Keratinocyte (primary cell): ENCODE measurements around the gene SLC39A11. TPM values are rescaled to one million over a fixed set of nuclear protein-coding genes. Genes with fewer than 3 reads are reported as not detected.

Source experiments
- DNase-seq: peaks from one replicate; pipeline ENCODE4 v3.0.0-alpha.2; 2011; ENCODE audit warnings: low read depth, missing footprints, low spot score
- FAIRE-seq: peaks from 2 replicates; lab custom pipeline; 2011; peaks lifted over from hg19 to GRCh38; lab: Jason Lieb, UNC
- H2AFZ ChIP-seq: 2 replicates; pipeline ENCODE4 v1.6.0; 2012; ENCODE audit warnings: low read length, control low read depth, inconsistent platforms; ENCODE audit not compliant: control insufficient read depth
- H3K27ac ChIP-seq: 2 replicates; pipeline ENCODE4 v1.5.1; 2011; ENCODE audit warnings: low read length; ENCODE audit not compliant: control insufficient read depth, insufficient read depth
- H3K27me3 ChIP-seq: 3 replicates; pipeline ENCODE4 v1.6.0; 2011; ENCODE audit warnings: low read length; ENCODE audit not compliant: control insufficient read depth, insufficient read depth; ENCODE audit errors: extremely low read depth
- H3K36me3 ChIP-seq, 2 experiments: 2 replicates in 1 of 2; 3 replicates in 1 of 2; pipeline ENCODE4 v1.5.1; 2011; ENCODE audit warnings: low read length in 2 of 2, mild to moderate bottlenecking in 1 of 2; ENCODE audit not compliant: control insufficient read depth in 2 of 2, insufficient read depth in 2 of 2; ENCODE audit errors: extremely low read depth in 1 of 2
- H3K4me1 ChIP-seq: 3 replicates; pipeline ENCODE4 v1.5.1; 2011; ENCODE audit warnings: low read length; ENCODE audit not compliant: control insufficient read depth, insufficient read depth; ENCODE audit errors: extremely low read depth
- H3K4me2 ChIP-seq: 3 replicates; pipeline ENCODE4 v1.6.0; 2011; ENCODE audit warnings: low read depth, low read length; ENCODE audit not compliant: control insufficient read depth, insufficient read depth; ENCODE audit errors: extremely low read depth
- H3K4me3 ChIP-seq, 3 experiments: fragments of 200-600 bp in 1 of 3; sonication (generic) in 1 of 3; 2 replicates in 2 of 3; 3 replicates in 1 of 3; pipeline ENCODE4 v1.5.1; 2011 to 2016; ENCODE audit warnings: low read length in 3 of 3, mild to moderate bottlenecking in 3 of 3, control low read depth in 2 of 3, inconsistent platforms in 1 of 3, low read depth in 1 of 3, mixed read lengths in 1 of 3, mixed run types in 1 of 3, moderate library complexity in 1 of 3; ENCODE audit not compliant: control insufficient read depth in 2 of 3, insufficient read depth in 2 of 3; ENCODE audit errors: extremely low read depth in 1 of 3
- H3K79me2 ChIP-seq: 2 replicates; pipeline ENCODE4 v1.6.0; 2012; ENCODE audit warnings: low read length; ENCODE audit not compliant: control insufficient read depth, insufficient read depth
- H3K9ac ChIP-seq: 3 replicates; pipeline ENCODE4 v1.6.0; 2011; ENCODE audit warnings: low read length; ENCODE audit not compliant: control insufficient read depth, insufficient read depth; ENCODE audit errors: extremely low read depth
- H3K9me1 ChIP-seq: 3 replicates; pipeline ENCODE4 v1.6.0; 2011; ENCODE audit warnings: low read length; ENCODE audit not compliant: control insufficient read depth, insufficient read depth; ENCODE audit errors: extremely low read depth
- H3K9me3 ChIP-seq: 2 replicates; pipeline ENCODE4 v1.5.1; 2012; ENCODE audit warnings: low read depth, low read length; ENCODE audit not compliant: control insufficient read depth
- H4K20me1 ChIP-seq: 3 replicates; pipeline ENCODE4 v1.6.0; 2011; ENCODE audit warnings: low read length; ENCODE audit not compliant: control insufficient read depth, insufficient read depth; ENCODE audit errors: extremely low read depth
- CTCF ChIP-seq, 3 experiments: IDR thresholded peaks in 1 of 3; conservative IDR thresholded peaks in 1 of 3; optimal IDR thresholded peaks in 1 of 3; 2 replicates in 2 of 3; 3 replicates in 1 of 3; pipeline versions ENCODE3 to v1.5.1; 2011; ENCODE audit warnings: low read length in 3 of 3, mild to moderate bottlenecking in 3 of 3, moderate library complexity in 2 of 3, control low read depth in 1 of 3, inconsistent platforms in 1 of 3; ENCODE audit not compliant: insufficient read depth in 2 of 3; ENCODE audit errors: extremely low read depth in 1 of 3
- EZH2 ChIP-seq: IDR thresholded peaks from one replicate; pipeline ENCODE4 v1.6.1; 2012; ENCODE audit warnings: inconsistent platforms, mild to moderate bottlenecking, low read length, moderate library complexity
- dilution Hi-C: fragments of 300-500 bp; cut with MboI; formaldehyde crosslinking; loops from one replicate; pipeline ENCODE4 v1.7.0; 2020; ENCODE audit warnings: low sequenced_read_pairs; ENCODE audit not compliant: extremely low pct_ligation_motif_present
- polyA plus RNA-seq, 5 experiments: library from polyadenylated mRNA; depleted of rRNA in 3 of 5; stranded (reverse) in 3 of 5; stranded (forward) in 1 of 5; unstranded in 1 of 5; fragments of >200 nt; gene quantifications; 1 replicate in 1 of 5; 2 replicates in 3 of 5; 3 replicates in 1 of 5; pipeline versions ENCODE4 v1.2.1 to v1.2.3, GENCODE V29; 2011 to 2012; ENCODE audit warnings: missing spikeins in 2 of 5, low read depth in 1 of 5, low replicate concordance in 1 of 5

SLC39A11 gene
- polyA plus RNA-seq, 1 donor (not counting 4 experiments of a cell fraction or from before 2014, with no cell fraction given) = 11.5 TPM

- Histone ChIP-seq H3K4me2 (no peak overlapping the region), H3K79me2 (no peaks in the 10 kb centered on the region), H3K9me1 (no peaks in the 10 kb centered on the region), H3K9me3 (no peaks in the 10 kb centered on the region), H4K20me1 (no peaks in the 10 kb centered on the region), H3K9ac (no peak overlapping the region), H3K36me3 (no peaks in the 10 kb centered on the region), H2AFZ (no peak overlapping the region), H3K27ac (no peak overlapping the region), H3K4me1 (peaks cover 8% of the 10 kb centered on the region), H3K4me3 (no peak overlapping the region), H3K27me3 (no peaks in the 10 kb centered on the region)
- no peak for FAIRE-seq
- DNase-seq = no peak
- dilution Hi-C loops = no loop called here
- no peak for TF ChIP-seq EZH2
- no peak for TF ChIP-seq CTCF (optimal IDR thresholded peaks at IDR 0.05 in 1 of 3, IDR thresholded peaks at IDR 0.05 in 1 of 3, conservative IDR thresholded peaks at IDR 0.05 in 1 of 3; ENCODE audit: extremely low read depth in 1 of 3, insufficient read depth in 2 of 3, low read length in 3 of 3)
Observed at GRCh38 chr17:72622661-72623433, 469.6 kb downstream of the SLC39A11 start.

- no peak overlapping the region for H3K4me3 ChIP-seq
- H3K4me1 ChIP-seq = peaks cover 12% of the 10 kb centered on the region
- H3K36me3 ChIP-seq = no peaks in the 10 kb centered on the region
- no peak overlapping the region for H3K4me2 ChIP-seq
- no peaks in the 10 kb centered on the region for H4K20me1 ChIP-seq
- no peaks in the 10 kb centered on the region for H3K9me3 ChIP-seq
- FAIRE-seq = no peak
- H2AFZ ChIP-seq = no peak overlapping the region
- H3K9ac ChIP-seq = no peak overlapping the region
- no peak for TF ChIP-seq CTCF (optimal IDR thresholded peaks at IDR 0.05 in 1 of 3, IDR thresholded peaks at IDR 0.05 in 1 of 3, conservative IDR thresholded peaks at IDR 0.05 in 1 of 3; ENCODE audit: extremely low read depth in 1 of 3, insufficient read depth in 2 of 3, low read length in 3 of 3)
- no peak for TF ChIP-seq EZH2
- no peak for DNase-seq
- no peak overlapping the region for H3K27ac ChIP-seq
- H3K79me2 ChIP-seq = no peaks in the 10 kb centered on the region
- H3K27me3 ChIP-seq = no peaks in the 10 kb centered on the region
- dilution Hi-C loops = no loop called here
- H3K9me1 ChIP-seq = no peaks in the 10 kb centered on the region
Observed at GRCh38 chr17:72619976-72620650, 472.4 kb downstream of the SLC39A11 start.
